ACHN (cell line): Measurements from ENCODE around the gene CLMN.
A peak's percentile ranks its signal among the peaks of the same experiment; 100 is the strongest.

Source experiments
- DNase-seq: peaks from one replicate; pipeline ENCODE4 v3.0.0-alpha.2; 2015
- in situ Hi-C: cut with HindIII; loops from 2 replicates; pipeline ENCODE4 v1.10.0; 2017; ENCODE audit warnings: low sequenced_read_pairs, low pct_ligation_motif_present, low pct_unique_long_range_greater_than_20kb

Gene CLMN

DNA sequence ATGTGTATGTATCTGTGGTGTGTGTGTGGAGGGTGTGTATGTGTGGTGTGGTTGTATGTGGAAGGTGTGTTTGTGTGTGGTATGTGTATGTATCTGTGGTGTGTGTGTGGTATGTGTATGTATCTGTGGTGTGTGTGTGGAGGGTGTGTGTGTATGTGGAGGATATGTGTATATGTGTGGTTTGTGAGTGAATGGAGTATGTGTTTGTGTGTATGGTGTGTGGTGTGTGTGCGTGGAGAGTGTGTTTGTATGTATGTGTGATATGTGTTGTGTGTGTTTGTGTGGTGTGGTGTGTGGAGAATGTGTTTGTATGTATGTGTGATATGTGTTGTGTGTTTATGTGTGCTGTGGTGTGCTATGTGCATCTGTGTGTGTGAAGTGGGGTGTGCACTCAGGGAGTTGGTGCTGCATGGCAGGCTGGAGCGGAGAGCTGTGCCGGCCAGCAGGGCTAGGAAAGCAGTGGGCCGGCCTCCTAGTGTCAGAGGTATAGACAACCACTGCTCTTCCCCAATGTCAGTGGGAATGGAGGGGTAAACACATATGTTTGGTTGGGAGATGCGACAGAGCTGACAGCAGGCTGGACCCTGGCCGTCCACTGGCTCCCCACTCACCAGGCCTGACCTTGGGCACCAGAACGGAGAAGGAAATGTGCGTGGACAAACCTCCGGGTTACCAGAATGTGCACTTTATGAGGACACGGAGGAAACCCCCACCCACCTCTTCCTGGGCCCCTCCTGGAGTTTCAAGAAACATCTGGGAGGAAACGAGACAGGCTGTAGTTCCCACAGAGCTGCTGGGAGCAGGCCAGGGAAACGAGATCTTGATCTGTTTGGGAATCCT, 60.7 kb downstream of the CLMN start:
- in situ Hi-C loops, result no loop called here
- no peak for DNase-seq

DNA sequence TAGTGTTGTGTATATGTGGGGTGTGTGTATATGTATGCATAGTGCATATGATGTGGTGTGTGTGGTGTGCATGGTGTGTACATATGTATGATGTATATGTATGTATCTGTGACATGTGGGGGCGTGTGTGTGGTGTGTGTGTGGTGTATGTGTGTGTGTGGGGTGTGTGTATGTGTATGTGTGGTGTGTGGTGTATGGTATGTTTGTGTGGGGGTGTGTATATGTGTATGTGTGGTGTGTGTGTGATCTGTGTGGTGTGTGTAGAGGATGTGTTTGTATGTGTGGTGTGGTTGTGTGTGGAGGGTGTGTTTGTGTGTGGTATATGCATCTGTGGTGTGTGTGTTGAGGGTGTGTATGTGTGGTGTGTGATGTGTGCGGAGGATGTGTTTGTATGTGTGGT, 61.6 kb downstream of the CLMN start:
- in situ Hi-C loops, result no loop called here
- DNase-seq, result no peak

DNA sequence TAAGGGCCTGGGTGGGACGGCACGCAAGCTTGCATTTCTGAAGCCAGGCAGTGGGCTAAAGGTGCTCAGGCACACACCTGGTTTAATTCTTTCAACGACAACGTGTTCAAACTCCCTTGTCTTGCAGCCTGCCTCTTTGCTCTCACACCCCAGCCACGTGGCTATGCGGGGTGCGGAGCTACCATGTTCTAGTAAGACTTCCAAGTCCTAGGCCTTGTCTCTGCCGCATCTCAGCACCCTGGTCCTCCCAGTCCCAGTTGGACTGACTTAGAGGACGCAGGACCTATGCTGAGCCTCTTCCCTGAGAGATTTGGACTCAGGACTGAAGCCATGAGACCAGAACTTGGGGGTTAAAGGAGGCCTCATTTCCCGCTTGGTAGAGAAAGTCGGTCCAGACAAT, 62.2 kb downstream of the CLMN start:
- no peak for DNase-seq
- in situ Hi-C loops, result no loop called here

DNA sequence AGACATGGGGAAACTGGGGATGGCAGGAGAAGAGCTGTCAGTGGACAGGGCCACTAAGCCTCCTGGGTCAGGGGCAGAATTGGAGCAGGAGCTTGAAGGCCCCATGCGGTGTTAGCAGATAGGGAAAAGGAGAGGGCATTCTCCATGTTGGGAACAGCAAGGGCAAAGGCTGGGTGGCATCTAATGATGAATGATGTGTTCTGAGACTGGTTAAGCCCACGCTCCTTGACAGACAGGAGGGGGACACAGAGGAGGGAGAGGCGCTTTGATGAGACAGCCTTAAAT, 63.0 kb downstream of the CLMN start:
- in situ Hi-C loops, result no loop called here
- no peak for DNase-seq

DNA sequence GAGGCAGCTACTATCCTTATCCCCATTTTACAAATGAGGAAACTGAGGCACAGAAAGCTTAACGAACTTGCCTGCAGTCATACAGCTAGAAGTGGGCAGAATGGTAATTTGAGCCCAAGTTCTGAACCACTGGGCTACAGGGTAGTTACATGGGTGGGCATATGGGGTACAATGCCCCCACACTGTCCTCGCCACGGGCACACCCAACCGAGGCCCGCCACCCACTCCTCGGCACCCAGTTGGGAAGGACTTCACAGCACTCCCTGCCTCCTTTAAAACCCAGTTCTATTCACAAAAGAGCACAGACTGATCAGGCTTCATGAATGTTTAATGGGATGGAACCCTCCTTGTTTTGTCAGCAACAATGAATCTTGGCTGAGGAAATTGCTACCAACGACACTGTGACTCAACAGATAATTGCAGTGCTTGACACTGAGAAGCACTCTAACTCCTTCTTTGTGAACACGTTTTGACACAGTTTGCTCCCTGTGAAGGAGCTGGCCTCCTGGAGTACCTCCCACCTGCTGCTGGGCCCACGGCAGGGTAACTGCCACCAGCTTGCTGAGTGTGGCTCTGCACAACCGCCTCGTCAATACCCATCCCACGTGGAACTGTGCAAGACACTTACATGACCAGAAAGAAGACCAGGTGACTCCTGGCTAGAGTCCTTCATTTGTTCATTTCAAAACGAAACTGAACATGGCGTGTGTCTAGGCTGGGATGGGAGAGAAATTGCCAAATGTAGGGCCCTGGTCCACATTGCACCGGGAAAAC, 63.5 kb downstream of the CLMN start:
- in situ Hi-C loops, result no loop called here
- DNase-seq, result peak; percentile 38

DNA sequence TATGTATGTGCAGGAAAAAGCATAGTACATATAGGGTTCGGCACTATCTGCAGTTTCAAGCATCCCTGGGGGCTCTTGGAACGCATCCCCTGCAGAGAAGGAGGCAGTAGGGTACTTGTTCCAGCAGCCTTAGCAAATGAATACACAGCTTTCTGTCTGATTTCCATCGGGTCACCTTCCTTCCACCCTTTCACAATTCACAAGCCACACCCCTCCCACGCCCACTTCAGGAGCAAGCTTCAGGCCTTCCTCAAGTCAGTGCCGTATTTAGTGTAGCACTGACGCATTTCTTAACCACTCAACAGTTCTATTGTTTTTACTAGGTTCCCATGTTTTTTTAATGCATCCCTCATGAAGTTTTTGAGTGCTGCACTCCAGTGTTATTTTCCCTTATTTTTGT, 64.2 kb downstream of the CLMN start:
- DNase-seq, result peak; percentile 85
- in situ Hi-C loops, result no loop called here

DNA sequence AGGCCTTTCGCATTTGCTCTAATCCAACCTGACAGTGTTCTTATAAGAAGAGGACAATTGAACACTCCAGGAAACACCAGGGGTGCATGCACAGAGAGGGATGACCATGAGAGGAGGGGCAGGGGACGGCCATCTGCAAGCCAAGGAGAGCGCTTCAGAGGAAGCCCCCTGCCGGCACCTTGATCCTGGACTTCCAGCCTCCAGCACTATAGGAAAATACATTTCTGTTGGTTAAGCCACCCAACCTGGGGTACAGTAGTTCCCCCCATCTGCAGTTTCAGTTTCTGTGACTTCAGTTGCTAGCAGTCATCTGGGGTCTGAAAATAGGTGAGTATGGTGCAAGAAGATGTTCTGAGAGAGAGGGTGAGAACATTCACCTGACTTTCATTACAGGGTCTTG, 64.7 kb downstream of the CLMN start:
- in situ Hi-C loops, result no loop called here
- no peak for DNase-seq

DNA sequence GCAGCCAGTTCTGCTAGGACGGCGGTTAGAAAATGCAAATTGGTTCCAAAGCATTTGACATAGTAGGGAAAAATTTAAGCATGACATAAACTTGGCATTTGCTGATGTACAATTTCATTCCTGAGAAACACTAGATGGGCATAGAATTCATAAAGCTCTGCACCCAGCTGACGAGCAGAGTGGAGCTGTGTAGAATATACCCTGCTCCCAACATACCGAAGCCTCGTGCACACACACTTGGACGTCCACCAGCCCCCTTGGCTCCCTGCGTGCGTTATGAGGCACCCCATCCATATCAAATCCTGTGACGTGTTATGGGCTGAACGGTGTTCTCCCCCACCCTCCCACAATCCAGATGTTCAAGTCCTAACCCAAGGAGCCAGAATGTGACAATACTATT, 65.4 kb downstream of the CLMN start:
- DNase-seq, result no peak
- in situ Hi-C loops, result no loop called here

DNA sequence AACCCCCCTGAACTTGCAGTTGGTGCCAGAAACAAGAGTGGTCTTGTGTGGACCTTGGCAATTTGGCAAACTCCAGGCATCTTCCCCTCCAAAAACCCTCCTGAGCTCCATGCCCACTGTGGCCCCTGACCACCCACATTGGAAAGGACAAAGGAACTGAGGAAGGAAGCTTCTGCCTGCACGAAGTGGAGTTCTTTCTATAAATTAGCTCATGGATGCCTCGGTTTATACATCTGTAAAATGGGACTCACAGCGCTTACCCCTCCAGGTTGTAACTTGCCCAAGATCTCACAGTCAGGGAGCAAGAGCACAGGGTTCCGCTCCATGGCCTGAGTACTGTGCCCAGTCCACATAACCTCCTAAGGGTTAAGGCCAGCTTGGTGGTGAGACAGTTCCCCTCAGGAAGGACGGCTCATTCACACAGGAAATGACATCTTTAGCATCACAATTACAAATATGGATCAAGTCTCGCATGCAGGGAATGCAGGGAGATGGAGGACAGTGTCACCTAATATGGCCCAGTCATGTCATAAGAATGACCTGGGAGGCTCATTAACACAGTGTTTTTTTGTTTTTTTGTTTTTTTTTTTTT, 66.6 kb downstream of the CLMN start:
- no peak for DNase-seq
- in situ Hi-C loops, result no loop called here

DNA sequence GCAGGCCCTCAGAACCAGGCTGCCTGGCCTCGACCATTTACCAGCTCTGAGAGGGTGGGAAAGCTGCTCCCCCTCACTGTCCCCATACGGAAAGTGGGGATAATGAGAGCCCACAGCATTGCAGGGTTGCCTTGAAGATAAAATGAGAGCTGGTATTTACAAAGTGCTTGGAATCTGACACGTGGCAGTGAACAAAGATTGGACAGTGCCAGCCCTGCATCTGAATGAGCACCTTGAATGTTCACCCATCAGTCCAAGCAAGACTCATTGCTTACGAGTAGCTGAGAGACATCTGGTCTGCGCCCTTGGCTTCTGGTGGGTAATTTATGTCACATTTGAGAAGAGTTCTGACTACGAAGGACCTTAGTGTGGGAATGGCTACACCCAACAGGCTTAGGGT, 67.5 kb downstream of the CLMN start:
- DNase-seq, result no peak
- in situ Hi-C loops, result no loop called here

DNA sequence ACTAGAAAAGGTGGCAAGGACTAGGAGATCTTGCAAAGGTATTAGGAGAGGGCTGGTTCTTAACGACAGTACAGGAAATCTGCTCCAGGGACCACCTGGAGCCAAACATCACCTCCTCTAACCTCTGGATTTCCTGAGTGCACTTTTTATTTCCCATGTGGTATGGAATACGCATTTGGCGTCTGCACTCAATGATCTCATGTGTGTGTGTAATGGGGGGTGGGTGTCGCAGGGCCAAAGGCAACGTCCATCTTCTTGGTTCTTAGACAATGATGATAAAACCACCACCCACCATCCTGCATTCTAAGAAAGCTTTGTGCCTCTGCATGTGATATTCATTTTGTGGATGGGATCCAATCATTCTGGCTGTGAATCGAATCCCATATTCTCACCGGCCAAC, 68.8 kb downstream of the CLMN start:
- DNase-seq, result no peak
- in situ Hi-C loops, result no loop called here

DNA sequence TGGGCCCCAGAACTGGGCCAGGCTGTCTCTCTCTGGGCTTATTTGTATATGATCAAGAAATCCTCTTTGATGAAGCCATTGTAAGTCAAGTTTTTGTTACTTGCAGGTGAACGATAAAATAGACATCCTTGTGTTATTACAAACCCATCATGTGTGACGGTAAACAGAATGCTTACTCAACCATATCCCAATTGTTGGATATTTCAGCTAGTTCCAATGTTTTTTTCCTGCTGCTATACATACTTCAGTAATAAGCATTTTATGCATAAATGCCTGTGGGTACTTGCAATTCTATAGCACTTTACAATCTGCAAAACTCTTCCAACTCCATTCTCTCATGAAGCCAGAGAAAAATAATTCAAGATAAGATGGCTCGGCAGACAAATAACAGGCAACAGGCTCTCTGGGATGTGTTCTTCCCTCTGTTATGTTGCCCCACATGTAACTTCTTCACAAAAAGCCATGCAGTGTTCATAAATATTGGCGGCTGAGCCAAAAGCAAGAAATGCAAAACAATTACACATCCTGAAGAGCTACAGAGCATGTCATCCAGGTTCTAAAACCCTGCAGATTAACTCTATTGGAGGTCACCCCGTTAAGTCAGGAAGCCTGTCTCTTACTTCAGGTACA, 69.5 kb downstream of the CLMN start:
- no peak for DNase-seq
- in situ Hi-C loops, result no loop called here

DNA sequence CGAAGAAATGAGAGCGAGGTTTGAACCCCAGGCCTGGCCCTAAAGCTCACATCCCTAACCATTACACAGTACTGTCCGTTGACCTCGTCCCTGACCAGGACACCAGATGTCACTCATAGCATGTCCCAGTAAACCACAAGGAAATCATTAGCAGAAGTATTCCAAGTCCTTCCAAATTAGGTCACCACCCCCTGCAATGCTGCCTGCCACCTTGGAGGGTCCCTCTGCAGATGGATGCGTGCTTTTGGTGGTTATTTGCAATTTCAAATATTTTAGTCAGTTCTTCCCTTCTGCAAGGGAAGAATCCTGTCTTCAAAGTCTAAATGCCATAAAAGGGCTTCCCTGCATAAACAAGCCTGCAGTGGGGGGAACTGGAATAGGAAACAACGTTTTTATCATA, 71.3 kb downstream of the CLMN start:
- peak; percentile 89 for DNase-seq
- in situ Hi-C loops, result no loop called here

DNA sequence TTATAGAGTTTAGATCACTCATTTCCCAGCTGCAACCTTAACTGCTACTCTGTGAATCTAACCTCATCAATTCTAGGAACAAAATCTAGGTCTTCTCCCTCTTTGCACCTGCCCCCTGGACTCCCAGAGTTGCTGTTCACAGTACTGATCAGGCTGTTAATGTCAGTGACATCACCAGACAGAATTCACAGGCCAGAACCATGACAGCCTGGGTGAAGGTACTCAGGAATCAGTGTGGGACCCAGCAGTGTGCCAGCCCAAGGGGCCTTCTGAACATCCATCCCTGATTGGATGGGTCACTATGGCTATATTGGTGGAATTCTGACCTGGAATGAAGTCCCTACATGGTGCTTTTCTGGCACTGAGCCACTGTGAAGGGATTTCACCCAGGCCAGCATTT, 72.8 kb downstream of the CLMN start:
- in situ Hi-C loops, result no loop called here
- no peak for DNase-seq

DNA sequence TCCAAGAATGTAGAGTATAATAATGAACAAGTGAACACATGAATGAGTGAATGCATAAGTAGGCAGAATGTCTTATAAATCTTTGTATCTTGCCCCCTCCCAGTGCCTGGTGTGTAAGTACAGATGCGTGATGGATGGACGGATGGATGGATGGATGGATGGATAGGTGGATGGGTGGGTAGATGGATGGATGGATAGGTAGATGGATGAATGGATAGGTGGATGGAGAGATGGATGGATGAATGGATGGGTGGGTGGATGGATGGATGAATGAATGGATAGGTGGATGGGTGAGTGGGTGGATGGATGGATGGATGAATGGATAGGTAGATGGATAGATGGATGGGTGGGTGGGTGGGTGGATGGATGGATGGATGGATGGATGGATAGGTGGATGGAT, 74.4 kb downstream of the CLMN start:
- in situ Hi-C loops, result no loop called here
- DNase-seq, result no peak

DNA sequence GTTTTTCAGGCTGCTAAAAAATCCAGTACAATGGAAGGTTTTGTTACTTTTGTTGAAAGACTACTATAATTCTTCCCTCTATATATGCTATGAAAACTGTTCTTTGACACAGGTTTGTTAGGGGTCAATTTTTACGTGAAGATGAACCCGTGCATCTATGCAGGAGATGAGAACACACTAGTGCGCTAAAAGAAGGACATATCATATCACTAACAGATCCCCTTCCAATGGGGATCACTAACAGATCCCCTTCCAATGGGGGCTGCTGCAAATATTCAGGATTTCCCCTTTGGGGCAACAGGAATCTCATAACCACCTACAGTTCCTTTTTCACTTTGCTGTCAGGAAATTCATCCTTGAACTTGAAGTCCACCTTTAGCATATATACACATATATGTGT, 75.1 kb downstream of the CLMN start:
- no peak for DNase-seq

DNA sequence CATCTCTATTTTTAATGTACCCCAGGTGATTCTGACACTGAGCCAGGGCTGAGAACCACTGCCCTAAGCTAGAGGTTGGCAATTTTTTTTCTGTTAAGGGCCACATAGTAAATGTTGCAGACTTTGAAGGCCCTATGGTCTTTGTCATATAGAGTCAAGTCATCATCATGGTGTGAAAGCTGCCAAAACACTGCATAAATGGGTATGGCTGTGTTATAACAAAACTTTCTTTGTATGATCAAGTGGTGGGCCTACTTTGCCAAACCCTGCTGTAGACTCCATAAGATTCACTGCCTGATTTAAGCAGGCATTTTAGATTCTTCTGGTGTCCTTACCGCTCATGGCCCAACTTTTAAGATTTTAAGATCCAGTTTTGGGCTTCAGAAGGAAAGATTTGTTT, 76.8 kb downstream of the CLMN start:
- DNase-seq, result no peak
- in situ Hi-C loops, result no loop called here

More for the DNA sequence above, 75.1 kb downstream of the CLMN start:
- in situ Hi-C loops, result no loop called here

DNA sequence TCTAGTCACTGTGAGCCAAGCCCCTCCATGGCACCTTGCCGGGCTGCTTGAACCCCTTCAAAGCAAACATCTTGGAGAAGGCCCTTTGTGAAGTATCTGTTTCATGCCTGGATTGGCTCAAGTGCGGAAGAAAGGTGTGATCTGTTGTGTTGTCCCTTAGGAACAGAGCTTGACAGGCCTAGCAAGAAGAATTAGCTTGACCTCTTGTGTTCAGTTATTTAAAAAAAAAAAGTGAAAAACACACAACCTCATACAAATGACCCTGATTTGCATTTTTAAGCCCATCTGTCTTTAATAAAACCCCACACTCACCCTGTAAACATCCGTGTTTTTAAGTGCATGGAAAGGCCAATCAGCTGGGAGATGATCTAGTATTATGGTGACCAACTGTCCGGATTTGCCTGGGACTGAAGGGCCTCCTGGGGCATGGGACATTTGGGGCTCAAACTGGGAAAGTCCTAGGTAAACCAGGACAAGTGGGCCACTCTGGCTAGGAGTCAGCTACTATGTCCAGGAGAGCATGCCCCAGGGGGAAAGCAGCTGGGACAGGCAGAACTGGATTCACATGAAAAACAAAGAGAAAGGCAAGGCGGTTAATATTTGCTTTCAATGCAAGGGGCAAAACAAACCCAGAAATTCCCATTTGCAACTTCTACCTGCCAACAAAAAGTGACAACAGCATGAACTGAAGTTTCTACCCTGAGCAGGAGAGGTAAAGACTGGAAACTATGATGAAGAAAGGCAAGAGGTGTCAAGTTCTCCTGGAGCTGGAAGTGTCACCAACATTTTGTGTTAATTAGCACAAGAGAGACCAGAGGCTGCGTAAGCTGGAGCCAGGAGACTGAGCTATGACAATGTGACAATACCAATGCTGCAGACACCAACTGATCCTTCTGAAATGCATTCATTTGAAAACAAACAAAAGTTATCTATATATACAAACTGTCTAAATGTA, 78.6 kb downstream of the CLMN start:
- in situ Hi-C loops, result no loop called here
- DNase-seq, result no peak
